ENCODE results near the gene PACSIN2. TPM values are rescaled to one million over a fixed set of nuclear protein-coding genes. Genes with fewer than 3 reads are reported as not detected.

The PACSIN2 gene
- total RNA-seq, 1 experiment from 2014 or later, result 224 TPM

DNA sequence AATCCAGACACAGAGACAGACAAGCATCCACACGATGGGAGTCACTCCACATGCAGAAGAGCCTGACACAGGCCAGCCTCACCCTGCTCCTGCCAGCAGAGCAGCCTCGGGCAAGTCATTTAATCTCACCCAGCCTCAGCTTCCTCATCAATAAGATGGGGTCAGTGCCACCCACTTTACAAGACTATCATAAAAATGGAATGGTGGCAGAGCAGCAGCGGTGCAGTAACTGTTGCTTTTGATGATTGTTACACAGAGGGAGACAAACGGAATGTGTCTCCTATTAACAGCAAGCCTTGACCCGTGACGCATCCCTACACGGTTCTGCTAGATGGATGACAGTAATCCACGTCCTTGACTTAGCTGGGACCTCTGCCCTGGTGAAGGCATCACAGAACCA lies 131.8 kb downstream of the PACSIN2 start:
- H3K27ac Mint-ChIP-seq (ENCODE audit: unreplicated experiment), result peak overlapping the region; percentile 54
- intact Hi-C loops (cut with micrococcal nuclease; ENCODE audit: unreplicated experiment), result no loop called here
- peaks cover 15% of the 10 kb centered on the region for H3K4me1 Mint-ChIP-seq (ENCODE audit: low read depth, unreplicated experiment)
- no peak overlapping the region for H3K4me3 Mint-ChIP-seq (ENCODE audit: low read depth, unreplicated experiment)
- TF ChIP-seq, protein P1, sequence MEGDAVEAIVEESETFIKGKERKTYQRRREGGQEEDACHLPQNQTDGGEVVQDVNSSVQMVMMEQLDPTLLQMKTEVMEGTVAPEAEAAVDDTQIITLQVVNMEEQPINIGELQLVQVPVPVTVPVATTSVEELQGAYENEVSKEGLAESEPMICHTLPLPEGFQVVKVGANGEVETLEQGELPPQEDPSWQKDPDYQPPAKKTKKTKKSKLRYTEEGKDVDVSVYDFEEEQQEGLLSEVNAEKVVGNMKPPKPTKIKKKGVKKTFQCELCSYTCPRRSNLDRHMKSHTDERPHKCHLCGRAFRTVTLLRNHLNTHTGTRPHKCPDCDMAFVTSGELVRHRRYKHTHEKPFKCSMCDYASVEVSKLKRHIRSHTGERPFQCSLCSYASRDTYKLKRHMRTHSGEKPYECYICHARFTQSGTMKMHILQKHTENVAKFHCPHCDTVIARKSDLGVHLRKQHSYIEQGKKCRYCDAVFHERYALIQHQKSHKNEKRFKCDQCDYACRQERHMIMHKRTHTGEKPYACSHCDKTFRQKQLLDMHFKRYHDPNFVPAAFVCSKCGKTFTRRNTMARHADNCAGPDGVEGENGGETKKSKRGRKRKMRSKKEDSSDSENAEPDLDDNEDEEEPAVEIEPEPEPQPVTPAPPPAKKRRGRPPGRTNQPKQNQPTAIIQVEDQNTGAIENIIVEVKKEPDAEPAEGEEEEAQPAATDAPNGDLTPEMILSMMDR (IDR thresholded peaks at IDR 0.05; ENCODE audit: unreplicated experiment), result no peak
- DNase-seq, result no peak
- H3K27me3 Mint-ChIP-seq (ENCODE audit: unreplicated experiment), result no peaks in the 10 kb centered on the region
- no peaks in the 10 kb centered on the region for H3K9me3 Mint-ChIP-seq (ENCODE audit: low read depth, unreplicated experiment)
- CTCF ChIA-PET, result no interaction called here
- BruUV-seq (replicated peaks), result no TSS peak
- peaks cover 91% of the 10 kb centered on the region for H3K36me3 Mint-ChIP-seq (ENCODE audit: insufficient read depth, unreplicated experiment)

DNA sequence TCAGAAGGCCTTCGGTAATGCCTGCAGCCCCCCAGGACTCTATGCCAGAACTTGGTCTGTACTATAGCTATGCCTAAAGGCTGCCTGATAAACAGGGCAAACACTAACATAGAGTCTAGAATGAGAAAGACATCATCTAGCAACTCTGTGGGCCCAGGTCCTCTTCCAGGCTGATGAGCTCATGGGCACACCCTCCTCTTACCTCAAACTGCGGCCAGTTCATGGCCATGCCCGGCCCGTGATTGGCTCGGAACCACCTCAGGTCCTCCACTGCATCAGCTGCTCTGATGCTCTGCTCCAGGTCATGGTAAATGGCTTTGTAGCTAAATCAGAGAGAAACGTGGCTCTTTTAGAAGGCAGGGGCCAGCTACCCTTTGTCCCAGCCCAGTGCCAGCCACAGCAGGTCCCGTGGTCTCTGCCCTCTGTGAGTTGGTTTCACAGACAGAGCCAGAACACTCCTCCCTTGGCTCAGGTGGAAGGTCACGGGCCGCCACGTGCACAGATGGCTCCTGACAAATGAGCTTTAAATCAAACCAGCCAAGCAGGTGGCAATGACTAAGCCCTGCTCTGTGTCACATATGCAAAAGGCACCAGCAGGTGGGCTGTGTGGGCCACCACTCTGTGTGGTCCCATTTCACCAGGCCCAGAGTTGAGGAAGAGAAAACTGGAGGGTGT lies 132.8 kb downstream of the PACSIN2 start:
- no peaks in the 10 kb centered on the region for H3K27me3 Mint-ChIP-seq (ENCODE audit: unreplicated experiment)
- CTCF ChIA-PET, result interaction anchor here (0.6 kb wide), 2 partner anchors 527 to 609 kb away, joined by 4 read pairs; no protein-coding TSS in a partner anchor
- BruUV-seq (replicated peaks), result no TSS peak
- H3K36me3 Mint-ChIP-seq (ENCODE audit: insufficient read depth, unreplicated experiment), result peaks cover 88% of the 10 kb centered on the region
- H3K27ac Mint-ChIP-seq (ENCODE audit: unreplicated experiment), result no peak overlapping the region
- TF ChIP-seq, protein P1 (IDR thresholded peaks at IDR 0.05; ENCODE audit: unreplicated experiment), result no peak
- H3K4me3 Mint-ChIP-seq (ENCODE audit: low read depth, unreplicated experiment), result no peak overlapping the region
- intact Hi-C loops (cut with micrococcal nuclease; ENCODE audit: unreplicated experiment), result no loop called here
- peaks cover 5% of the 10 kb centered on the region for H3K4me1 Mint-ChIP-seq (ENCODE audit: low read depth, unreplicated experiment)
- no peaks in the 10 kb centered on the region for H3K9me3 Mint-ChIP-seq (ENCODE audit: low read depth, unreplicated experiment)
- no peak for DNase-seq

DNA sequence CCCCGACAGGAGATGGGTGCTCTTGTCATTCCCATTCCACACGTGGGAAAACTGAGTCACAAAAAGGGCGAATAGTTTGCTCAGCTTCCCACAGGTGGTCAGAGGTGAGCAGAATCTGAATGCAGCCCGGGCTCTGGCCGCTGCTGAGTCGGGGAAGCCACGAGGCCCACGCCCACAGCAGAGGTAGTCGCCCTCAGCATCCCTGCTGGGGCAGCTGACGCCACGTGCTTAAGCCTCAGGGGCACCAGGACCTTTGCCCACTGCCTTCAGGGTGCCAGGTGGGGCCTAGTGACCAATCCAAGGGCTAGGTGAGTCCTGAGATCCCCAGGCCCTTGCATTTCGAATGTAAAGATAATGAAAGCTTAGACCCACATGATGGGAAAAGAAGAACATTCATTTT lies 133.7 kb downstream of the PACSIN2 start:
- H3K4me3 Mint-ChIP-seq (ENCODE audit: low read depth, unreplicated experiment), result no peak overlapping the region
- no peaks in the 10 kb centered on the region for H3K27me3 Mint-ChIP-seq (ENCODE audit: unreplicated experiment)
- H3K9me3 Mint-ChIP-seq (ENCODE audit: low read depth, unreplicated experiment), result no peaks in the 10 kb centered on the region
- no peak overlapping the region for H3K27ac Mint-ChIP-seq (ENCODE audit: unreplicated experiment)
- CTCF ChIA-PET, result interaction anchor here (0.6 kb wide), 1 partner anchor 608 kb away, joined by 4 read pairs; no protein-coding TSS in a partner anchor
- H3K4me1 Mint-ChIP-seq (ENCODE audit: low read depth, unreplicated experiment), result no peaks in the 10 kb centered on the region
- peaks cover 88% of the 10 kb centered on the region for H3K36me3 Mint-ChIP-seq (ENCODE audit: insufficient read depth, unreplicated experiment)
- TF ChIP-seq, protein P1 (IDR thresholded peaks at IDR 0.05; ENCODE audit: unreplicated experiment), result no peak
- intact Hi-C loops (cut with micrococcal nuclease; ENCODE audit: unreplicated experiment), result no loop called here
- DNase-seq, result no peak
- no TSS peak for BruUV-seq (replicated peaks)

DNA sequence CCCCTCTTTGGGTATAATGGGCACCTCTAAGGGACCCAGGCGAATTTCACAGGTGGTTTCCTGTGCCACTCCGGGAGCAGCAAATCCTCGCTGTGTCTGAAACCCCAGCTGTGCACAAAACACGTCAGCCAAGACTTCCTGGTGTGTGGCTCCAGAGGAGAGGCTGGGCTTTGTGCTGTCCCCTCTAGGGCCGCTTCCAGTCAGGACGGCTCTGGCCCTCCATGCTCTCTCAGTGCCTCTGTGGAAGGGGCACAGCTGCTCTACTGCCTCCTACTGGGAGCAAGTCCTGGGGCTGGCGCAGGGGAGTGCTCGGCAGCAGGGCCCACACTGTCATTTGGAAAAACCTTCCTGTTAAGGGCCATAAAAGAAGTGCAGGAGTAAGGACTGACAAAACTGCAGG lies 134.1 kb downstream of the PACSIN2 start:
- intact Hi-C loops (cut with micrococcal nuclease; ENCODE audit: unreplicated experiment), result no loop called here
- H3K4me1 Mint-ChIP-seq (ENCODE audit: low read depth, unreplicated experiment), result no peaks in the 10 kb centered on the region
- CTCF ChIA-PET, result no interaction called here
- TF ChIP-seq, protein P1 (IDR thresholded peaks at IDR 0.05; ENCODE audit: unreplicated experiment), result no peak
- no peak for DNase-seq
- H3K27me3 Mint-ChIP-seq (ENCODE audit: unreplicated experiment), result no peaks in the 10 kb centered on the region
- BruUV-seq (replicated peaks), result no TSS peak
- peaks cover 88% of the 10 kb centered on the region for H3K36me3 Mint-ChIP-seq (ENCODE audit: insufficient read depth, unreplicated experiment)
- no peak overlapping the region for H3K27ac Mint-ChIP-seq (ENCODE audit: unreplicated experiment)
- H3K4me3 Mint-ChIP-seq (ENCODE audit: low read depth, unreplicated experiment), result no peak overlapping the region
- H3K9me3 Mint-ChIP-seq (ENCODE audit: low read depth, unreplicated experiment), result no peaks in the 10 kb centered on the region

Measured in Calu3 (cell line).